NT2/D1 (cell line): ENCODE data around the gene ZNF804B.

Experiments used
- DNase-seq: peaks from one replicate; pipeline ENCODE4 v3.0.0-alpha.2; 2011; ENCODE audit warnings: low read depth, low spot score
- H3K27me3 ChIP-seq: 2 replicates; pipeline ENCODE4 v1.6.0; 2011; ENCODE audit warnings: mild to moderate bottlenecking; ENCODE audit not compliant: insufficient read length, insufficient read depth
- H3K36me3 ChIP-seq: 2 replicates; pipeline ENCODE4 v1.6.1; 2011; ENCODE audit warnings: mild to moderate bottlenecking, low read length, mixed read lengths; ENCODE audit not compliant: insufficient read depth, insufficient read length
- H3K4me1 ChIP-seq: 2 replicates; pipeline ENCODE4 v1.5.1; 2011; ENCODE audit not compliant: insufficient read depth, insufficient read length
- H3K4me3 ChIP-seq: 2 replicates; pipeline ENCODE4 v1.5.1; 2011; ENCODE audit warnings: low read depth; ENCODE audit not compliant: insufficient read length
- H3K9ac ChIP-seq: 2 replicates; pipeline ENCODE4 v1.6.0; 2011; ENCODE audit warnings: low read depth; ENCODE audit not compliant: insufficient read length
- H3K9me3 ChIP-seq: 2 replicates; pipeline ENCODE4 v1.5.1; 2011; ENCODE audit warnings: mild to moderate bottlenecking, low read length; ENCODE audit not compliant: insufficient read depth
- SUZ12 ChIP-seq: IDR thresholded peaks from 2 replicates; pipeline ENCODE4 v1.6.1; 2011; ENCODE audit not compliant: insufficient read length, insufficient read depth; ENCODE audit errors: extremely low read depth
- YY1 ChIP-seq: IDR thresholded peaks from 2 replicates; pipeline ENCODE4 v1.6.1; 2011; ENCODE audit not compliant: insufficient read length, insufficient read depth
- ZNF274 ChIP-seq: IDR thresholded peaks from 2 replicates; pipeline ENCODE4 v1.6.1; 2011; ENCODE audit warnings: mild to moderate bottlenecking, low read depth, low read length

ZNF804B gene

DNA sequence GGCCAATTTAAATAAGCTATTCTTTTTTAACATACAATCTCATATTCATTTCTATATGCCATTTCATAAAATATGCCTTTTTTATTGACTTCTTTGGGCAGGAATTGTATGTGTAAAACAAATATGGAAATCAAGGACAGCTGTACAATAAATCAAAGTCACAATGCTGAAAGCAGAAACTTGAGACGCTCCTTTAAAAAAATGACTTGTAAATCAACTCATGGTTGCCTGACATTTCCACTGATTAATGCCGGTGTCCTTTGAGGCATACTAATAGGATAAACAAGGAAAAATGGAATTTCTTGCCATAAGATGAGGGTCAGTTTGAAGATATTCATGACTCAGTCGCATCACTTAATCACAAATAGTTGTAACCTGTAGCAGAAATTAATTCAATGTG lies 283.4 kb downstream of the ZNF804B start:
- Histone ChIP-seq H3K27me3 (no peaks in the 10 kb centered on the region), H3K4me3 (no peak overlapping the region)
- DNase-seq: no peak

DNA sequence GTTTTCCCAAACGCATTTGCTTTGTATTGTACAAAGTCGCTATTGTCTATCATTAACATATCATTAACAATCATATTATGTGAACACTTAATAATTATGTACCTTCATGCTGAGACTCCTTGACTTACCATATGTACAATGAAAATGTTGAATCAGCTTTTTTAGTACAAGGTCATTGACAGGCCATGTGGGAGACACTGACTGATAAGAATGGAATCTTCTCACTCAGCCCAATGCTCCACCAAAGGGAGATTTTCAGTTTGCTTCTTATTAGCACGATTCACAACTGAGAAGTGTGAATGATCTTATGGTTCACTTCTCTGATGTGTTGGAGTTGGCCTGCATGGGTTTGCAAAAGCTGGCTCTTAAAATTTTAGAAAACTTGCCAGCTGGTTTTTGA lies 289.5 kb downstream of the ZNF804B start:
- H3K9me3 ChIP-seq: peaks cover 17% of the 10 kb centered on the region; the same call in 1 of the 2 replicates
- no peaks in the 10 kb centered on the region for H3K27me3 ChIP-seq
- TF ChIP-seq SUZ12 (no peak), YY1 (no peak), ZNF274 (no peak)
- no peaks in the 10 kb centered on the region for H3K4me1 ChIP-seq
- no peaks in the 10 kb centered on the region for H3K36me3 ChIP-seq
- no peak overlapping the region for H3K4me3 ChIP-seq
- no peak overlapping the region for H3K9ac ChIP-seq
- no peak for DNase-seq

More for the DNA sequence above, 283.4 kb downstream of the ZNF804B start:
- Histone ChIP-seq H3K36me3 (no peaks in the 10 kb centered on the region), H3K4me1 (no peaks in the 10 kb centered on the region), H3K9me3 (peaks cover 17% of the 10 kb centered on the region; the same call in 1 of the 2 replicates), H3K9ac (no peak overlapping the region)
- TF ChIP-seq ZNF274: no peak
- no peak for TF ChIP-seq SUZ12
- TF ChIP-seq YY1: no peak

DNA sequence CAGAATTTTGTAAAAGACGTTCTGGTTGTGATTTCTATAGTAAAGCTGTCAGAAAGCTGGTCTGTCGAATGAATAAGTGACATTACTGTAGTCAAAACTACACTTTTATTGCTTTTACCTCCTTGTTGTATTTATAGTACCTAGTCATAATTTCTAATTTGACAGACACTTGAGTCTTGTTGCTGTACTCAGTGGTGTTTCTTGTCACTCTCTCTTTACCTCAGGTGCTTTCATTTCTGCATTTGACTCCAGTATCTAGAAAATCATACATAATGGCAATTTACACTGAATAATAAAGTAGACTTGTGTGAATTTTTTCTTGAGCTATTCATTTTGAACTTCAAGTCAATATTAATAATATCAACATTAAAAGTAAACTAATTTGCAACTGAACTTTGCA lies 293.6 kb downstream of the ZNF804B start:
- TF ChIP-seq YY1 (no peak), ZNF274 (no peak), SUZ12 (no peak)
- DNase-seq: no peak
- H3K9ac ChIP-seq: no peak overlapping the region
- H3K36me3 ChIP-seq: no peaks in the 10 kb centered on the region
- H3K4me3 ChIP-seq: no peak overlapping the region
- no peaks in the 10 kb centered on the region for H3K4me1 ChIP-seq
- no peaks in the 10 kb centered on the region for H3K9me3 ChIP-seq
- no peaks in the 10 kb centered on the region for H3K27me3 ChIP-seq

DNA sequence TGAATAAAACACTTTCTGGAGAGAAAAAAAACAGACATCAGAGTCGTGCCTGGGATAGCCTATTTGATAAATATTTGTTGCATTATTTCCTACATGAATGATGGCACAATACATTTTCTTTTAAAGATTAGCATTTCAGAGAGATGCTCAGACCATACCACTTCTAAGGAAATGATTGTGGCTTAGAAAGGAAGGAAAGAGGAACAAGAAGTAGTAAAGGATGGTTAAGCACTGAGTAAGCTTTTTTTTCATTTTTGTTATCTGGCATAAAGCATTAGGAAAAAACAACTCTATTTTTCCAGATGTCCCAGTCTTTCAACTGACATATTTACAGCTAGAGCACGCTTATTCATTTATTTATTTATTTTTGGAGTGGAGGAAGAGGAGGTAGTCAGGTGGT lies 294.9 kb downstream of the ZNF804B start:
- H3K36me3 ChIP-seq: no peaks in the 10 kb centered on the region
- no peaks in the 10 kb centered on the region for H3K9me3 ChIP-seq
- no peak overlapping the region for H3K9ac ChIP-seq
- TF ChIP-seq SUZ12 (no peak), YY1 (no peak), ZNF274 (no peak)
- no peak for DNase-seq
- H3K27me3 ChIP-seq: no peaks in the 10 kb centered on the region
- no peak overlapping the region for H3K4me3 ChIP-seq
- H3K4me1 ChIP-seq: no peaks in the 10 kb centered on the region

DNA sequence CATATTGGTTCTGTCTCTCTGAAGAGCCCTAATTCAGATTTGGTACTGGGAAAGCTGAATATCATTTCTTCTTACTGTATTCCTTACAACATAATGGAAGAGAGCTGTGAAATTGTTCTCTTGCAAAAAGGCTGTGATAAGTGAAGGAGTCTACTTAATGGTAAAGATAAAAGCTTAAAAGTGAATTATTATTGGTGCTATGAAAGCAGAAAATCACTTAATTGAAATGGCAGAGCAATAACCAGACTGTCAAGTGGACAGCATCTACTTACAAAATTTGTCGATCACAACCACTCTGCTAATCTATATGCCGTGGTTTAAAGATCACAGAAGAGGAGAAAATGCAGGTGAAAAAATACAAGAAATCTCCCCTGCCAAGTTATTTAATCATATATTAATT lies 300.7 kb downstream of the ZNF804B start:
- Histone ChIP-seq H3K9me3 (no peaks in the 10 kb centered on the region), H3K4me3 (no peak overlapping the region), H3K27me3 (no peaks in the 10 kb centered on the region), H3K9ac (no peak overlapping the region), H3K36me3 (no peaks in the 10 kb centered on the region), H3K4me1 (no peaks in the 10 kb centered on the region)
- TF ChIP-seq ZNF274 (no peak), SUZ12 (no peak), YY1 (no peak)
- DNase-seq: no peak

DNA sequence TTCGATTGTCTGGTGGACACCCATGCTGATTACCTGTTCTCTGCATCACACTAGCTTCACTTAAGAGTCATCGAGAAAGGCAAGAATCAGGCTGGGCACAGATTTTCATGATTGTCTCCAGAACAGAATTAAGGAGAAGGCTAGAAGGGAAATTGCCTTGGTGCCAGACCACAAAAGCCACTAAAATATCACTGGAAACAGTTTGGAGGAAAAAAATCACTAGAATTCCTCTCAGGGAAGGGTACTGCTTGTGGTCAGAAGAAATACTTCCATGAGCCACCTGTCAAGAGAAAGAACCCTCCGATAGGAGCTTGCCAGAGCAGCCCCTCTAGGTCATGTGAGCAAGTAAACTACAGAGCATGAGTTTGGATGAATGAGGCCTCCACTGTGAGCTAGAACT lies 305.3 kb downstream of the ZNF804B start:
- no peaks in the 10 kb centered on the region for H3K9me3 ChIP-seq
- H3K4me3 ChIP-seq: no peak overlapping the region
- no peaks in the 10 kb centered on the region for H3K27me3 ChIP-seq
- no peak for TF ChIP-seq YY1
- no peak for TF ChIP-seq SUZ12
- no peak for TF ChIP-seq ZNF274
- H3K36me3 ChIP-seq: no peaks in the 10 kb centered on the region
- DNase-seq: no peak
- H3K4me1 ChIP-seq: no peaks in the 10 kb centered on the region
- no peak overlapping the region for H3K9ac ChIP-seq

DNA sequence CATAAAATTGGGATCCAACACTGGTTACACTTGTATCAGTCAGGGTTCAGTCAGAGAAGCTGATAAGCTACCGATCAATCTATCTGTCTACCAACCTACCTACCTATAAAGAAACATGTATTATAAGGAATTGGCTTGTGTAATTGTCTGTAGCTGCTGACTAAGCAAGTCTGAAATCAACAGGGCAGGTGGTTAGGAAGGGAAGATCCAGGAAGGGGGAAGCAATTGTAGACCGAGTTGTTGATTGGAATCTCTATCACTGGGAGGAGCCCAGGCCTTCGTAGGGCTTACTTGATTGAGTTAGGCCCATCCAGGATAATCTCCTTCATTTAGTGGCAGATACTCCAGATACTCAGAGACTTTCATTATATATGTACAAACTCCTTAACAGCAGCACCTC lies 307.5 kb downstream of the ZNF804B start:
- no peaks in the 10 kb centered on the region for H3K9me3 ChIP-seq
- H3K36me3 ChIP-seq: no peaks in the 10 kb centered on the region
- no peak for TF ChIP-seq SUZ12
- TF ChIP-seq YY1: no peak
- TF ChIP-seq ZNF274: no peak
- H3K4me1 ChIP-seq: no peaks in the 10 kb centered on the region
- no peaks in the 10 kb centered on the region for H3K27me3 ChIP-seq
- no peak overlapping the region for H3K9ac ChIP-seq
- no peak overlapping the region for H3K4me3 ChIP-seq
- no peak for DNase-seq

DNA sequence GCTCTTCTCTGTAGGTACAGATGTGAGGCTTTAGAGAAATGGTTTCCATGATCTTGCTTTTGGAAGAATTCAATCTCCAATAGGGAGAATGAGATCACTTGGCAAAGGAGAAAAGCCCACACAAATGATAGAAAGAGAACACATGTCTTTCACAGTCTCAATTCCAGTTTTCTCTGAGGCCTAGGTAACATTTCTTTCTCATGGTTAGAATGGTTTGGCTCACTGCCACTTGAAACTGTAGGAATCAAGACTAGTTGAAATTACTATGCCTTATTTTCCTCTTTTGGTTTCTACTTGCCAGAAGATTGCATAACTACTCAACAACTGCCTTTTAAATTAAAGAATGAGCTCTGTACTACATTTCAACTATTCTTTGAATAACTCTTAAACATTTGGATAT lies 312.6 kb downstream of the ZNF804B start:
- TF ChIP-seq SUZ12 (no peak), ZNF274 (no peak), YY1 (no peak)

More for the DNA sequence above, 312.6 kb downstream of the ZNF804B start:
- H3K9me3 ChIP-seq: no peaks in the 10 kb centered on the region; the same call in 1 of the 2 replicates
- H3K9ac ChIP-seq: no peak overlapping the region
- H3K4me1 ChIP-seq: no peaks in the 10 kb centered on the region
- DNase-seq: no peak
- no peaks in the 10 kb centered on the region for H3K27me3 ChIP-seq
- H3K36me3 ChIP-seq: no peaks in the 10 kb centered on the region
- no peak overlapping the region for H3K4me3 ChIP-seq
